HG03066 (cell line): Measurements from ENCODE around the gene CFAP97D2.
"Not testable (repeated sequence)": the region's sequence is repeated elsewhere in the genome, so short reads cannot be mapped to it uniquely, and the experiment has no call there.

Source experiments
- ATAC-seq: cut with Tn5 transposase; IDR thresholded peaks from one replicate; pipeline ENCODE4 v1.9.1; 2021; ENCODE audit warnings: low read depth; ENCODE audit not compliant: unreplicated experiment

CFAP97D2 gene

GRCh38 chr13:114230117-114230516, 51.1 kb downstream of the CFAP97D2 start:
- no peak for ATAC-seq

DNA sequence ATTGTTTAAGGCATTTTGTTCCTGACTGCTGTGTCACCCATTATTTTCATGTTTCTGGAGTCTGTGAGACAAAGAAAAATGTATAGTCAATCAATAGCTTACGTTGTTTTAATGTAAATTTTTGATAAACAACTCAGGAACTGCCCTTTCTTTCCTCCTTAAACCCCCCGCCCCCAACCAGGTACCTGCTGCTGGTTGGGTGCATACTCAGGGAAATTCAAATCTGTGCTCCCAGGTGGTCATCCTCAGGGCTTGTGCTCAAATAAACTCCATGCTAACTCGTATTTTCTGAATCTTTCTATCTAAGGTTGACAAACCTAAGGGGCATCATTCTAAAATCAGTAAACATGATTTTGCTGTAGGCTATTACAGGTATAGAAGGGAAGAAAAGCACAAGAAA, 51.5 kb downstream of the CFAP97D2 start:
- no peak for ATAC-seq

DNA sequence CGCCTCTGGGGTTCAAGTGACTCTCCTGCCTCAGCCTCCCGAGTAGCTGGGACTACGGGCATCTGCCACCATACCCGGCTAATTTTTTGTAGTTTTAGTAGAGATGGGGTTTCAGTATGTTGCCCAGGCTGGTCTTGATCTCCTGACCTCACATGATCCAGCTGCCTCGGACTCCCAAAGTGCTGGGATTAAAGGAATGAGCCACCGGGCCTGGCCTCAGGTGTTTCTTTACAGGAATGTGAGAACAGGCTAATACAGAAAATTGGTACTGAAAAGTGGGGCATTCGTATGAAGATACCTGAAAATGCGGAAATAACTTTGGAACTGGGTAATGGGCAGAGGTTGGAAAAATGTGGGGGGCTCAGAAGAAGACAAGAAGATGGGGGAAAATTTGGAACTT, 52.8 kb downstream of the CFAP97D2 start:
- no peak for ATAC-seq

DNA sequence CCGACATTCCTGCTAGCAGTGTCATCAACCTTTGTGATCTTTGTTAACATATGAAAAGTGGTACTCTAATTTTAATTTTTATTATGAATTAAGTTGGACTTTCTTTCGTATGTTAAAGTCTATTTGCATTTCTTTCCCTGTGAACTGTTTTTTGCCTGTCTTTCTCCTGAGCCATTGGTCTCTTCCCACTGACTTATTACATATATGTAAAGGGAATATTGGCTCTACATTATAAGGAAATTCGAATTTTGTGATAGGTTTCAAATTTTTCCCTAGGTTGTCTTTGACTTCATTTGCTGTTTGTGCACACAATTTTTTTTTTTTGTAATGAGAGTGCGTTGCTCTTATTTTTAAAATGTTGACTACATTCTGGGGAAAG, 55.2 kb downstream of the CFAP97D2 start:
- no peak for ATAC-seq

DNA sequence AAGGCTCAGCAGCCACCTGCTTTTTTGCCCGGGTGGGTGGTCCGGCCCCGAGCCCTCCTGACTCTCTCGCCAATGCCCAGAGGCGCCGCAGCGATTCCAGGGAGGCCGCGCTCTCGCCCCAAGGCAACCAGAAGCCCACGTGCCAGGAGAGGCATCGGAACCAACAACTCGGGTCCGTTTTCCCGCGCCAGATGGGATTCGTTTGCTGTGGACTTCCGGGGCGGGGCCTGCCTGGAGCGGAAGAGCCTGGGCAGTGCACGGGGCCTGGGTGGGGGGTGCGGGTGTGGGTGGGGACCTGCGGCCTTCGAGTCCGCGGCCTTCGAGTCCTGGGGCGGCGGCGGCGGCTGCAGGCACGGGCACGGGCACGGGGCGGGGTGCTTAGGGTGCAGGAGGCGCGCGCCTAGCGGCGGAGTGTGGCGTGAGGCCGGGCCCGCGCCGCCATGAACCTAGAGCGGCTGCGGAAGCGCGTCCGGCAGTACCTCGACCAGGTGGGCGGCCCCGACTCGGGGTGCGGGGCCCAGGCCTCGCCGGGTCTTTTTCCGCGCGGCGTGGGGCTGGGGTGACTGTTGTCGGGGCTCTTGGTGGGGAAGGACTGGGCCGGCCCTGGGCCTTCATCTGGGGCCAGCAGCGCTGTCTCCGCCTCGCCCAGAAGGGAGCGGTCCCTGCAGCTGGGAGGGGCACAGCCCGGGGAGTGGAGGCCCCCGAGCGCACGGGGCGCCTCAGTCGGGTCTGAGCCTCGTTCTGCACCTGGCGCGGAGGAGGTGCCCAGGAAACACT, 55.8 kb downstream of the CFAP97D2 start, which contains the start of gene CDC16:
CDC16 (plus strand) TSS at position 253 of the 777 bp plus-strand sequence; CDS start at position 441, 188 bp downstream.
- peak; percentile 89 for ATAC-seq

- no peak for ATAC-seq
Observed at GRCh38 chr13:114235697-114236096, 56.6 kb downstream of the CFAP97D2 start.

GRCh38 chr13:114236227-114236626, 57.2 kb downstream of the CFAP97D2 start:
- no peak for ATAC-seq

- ATAC-seq: no peak
Observed at GRCh38 chr13:114237415-114238112, 58.5 kb downstream of the CFAP97D2 start.

- ATAC-seq: no peak
Observed at GRCh38 chr13:114241918-114242317, 62.9 kb downstream of the CFAP97D2 start.

DNA sequence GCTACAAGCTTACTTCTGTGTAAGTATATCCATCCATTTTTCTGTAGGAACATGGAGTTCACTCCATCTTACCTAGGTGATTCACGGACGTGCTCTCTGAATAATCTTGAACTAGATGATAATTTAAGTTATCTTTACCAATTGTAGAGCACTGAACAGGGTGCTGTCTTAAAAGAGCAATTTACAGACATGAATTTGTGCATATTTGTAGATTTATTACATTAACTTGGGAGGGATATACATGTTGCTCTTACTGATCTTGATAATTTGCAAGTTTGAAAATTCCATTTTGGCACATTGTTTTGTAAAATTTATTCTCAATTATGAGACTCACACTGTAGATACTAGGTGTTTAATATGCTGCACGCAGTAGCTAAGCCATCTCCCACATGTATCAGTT, 64.9 kb downstream of the CFAP97D2 start:
- ATAC-seq: no peak

GRCh38 chr13:114244637-114245036, 65.6 kb downstream of the CFAP97D2 start:
- no peak for ATAC-seq

DNA sequence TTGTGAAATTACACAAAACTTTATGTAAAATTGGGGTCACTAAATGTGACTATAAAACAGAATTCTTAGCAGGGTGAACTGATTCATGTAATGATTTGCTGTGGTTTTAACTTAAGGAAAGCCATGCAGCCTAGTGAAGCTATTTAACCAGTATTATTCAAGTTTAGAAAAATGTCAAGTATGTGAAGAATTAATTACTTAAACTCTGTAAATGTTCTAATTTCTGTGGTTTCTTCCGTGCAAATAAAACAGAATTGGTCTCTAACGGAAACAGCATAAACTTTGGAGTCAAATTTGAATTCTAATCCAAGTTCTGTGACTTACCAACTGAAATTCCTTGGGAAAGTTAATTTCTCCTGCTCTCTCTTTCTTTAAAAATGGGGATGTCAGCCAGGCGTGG, 69.0 kb downstream of the CFAP97D2 start:
- ATAC-seq: no peak

GRCh38 chr13:114249077-114249476, 70.0 kb downstream of the CFAP97D2 start:
- no peak for ATAC-seq

GRCh38 chr13:114251639-114252440, 72.8 kb downstream of the CFAP97D2 start:
- not testable (repeated sequence) for ATAC-seq

DNA sequence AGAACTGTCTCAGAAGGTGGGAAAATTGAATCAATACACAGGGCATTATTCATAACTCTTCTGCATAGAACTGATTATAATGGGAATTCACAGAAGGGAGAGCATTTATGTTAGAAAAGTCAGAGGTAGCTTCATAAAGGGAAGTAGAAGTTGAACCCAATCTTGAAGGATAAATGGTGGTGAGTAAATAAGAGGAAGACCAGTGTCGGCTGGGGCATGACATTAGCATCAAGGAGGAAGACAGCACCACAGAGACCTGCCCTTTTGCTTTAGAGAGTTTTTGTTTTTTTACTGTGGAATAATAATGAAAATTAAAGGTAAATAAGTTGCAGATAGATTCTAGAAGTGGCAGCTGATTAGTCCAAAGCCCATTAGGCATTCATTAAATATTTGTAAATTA, 77.5 kb downstream of the CFAP97D2 start:
- no peak for ATAC-seq

GRCh38 chr13:114257014-114257413, 78.0 kb downstream of the CFAP97D2 start:
- ATAC-seq: no peak

GRCh38 chr13:114258589-114258988, 79.5 kb downstream of the CFAP97D2 start:
- no peak for ATAC-seq

GRCh38 chr13:114259374-114259773, 80.3 kb downstream of the CFAP97D2 start:
- no peak for ATAC-seq

- no peak for ATAC-seq
Observed at GRCh38 chr13:114259974-114260373, 80.9 kb downstream of the CFAP97D2 start.

DNA sequence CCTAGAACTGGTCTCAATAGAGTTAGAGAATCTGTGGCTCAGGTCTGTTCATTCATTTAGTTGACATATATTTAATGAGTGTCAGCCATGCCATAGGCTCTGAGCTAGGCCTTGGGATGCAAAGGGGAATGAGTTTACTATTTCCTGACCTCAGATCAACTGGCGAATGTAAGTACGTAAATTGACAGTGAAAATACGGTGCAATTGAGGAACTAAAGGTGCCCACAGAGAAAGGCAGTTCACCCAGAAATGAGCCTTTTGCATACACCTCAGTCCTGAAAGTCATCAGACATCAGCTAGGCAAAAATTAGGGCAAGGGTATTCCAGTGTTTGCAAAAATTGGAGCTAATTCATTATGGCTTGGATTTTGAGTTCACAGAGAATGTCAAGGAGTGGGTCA, 81.8 kb downstream of the CFAP97D2 start:
- ATAC-seq: no peak

DNA sequence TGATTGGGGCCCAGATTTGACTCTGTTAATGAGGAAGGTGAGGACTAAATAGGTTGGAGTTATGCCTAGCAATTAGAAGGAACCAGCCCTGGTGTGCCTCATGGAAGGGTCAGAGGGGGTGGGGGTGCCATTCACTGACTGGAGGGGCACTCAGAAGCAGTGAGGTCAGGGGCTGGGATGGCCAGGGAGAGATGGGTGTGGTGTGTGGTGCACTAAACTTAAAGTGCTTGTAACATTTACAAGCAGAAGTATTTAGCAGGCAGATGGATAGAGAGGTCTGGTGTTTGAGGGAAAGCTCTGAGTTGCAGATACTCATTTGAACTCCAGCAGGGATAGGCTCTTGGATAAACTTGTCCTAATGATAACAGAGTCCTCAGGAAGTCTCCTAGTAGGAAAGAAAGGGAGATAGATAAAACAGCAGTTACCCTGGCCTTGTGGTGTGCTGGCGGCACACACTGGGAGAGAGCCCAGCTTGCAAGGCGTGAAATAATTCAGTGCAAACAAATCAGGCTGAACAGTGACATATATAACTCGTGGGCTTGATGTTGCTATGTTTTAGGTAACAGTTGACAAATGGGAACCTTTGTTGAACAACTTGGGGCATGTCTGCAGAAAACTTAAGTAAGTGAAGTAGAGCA, 82.4 kb downstream of the CFAP97D2 start:
- ATAC-seq: no peak
